ENCODE results near the gene CFAP65.

DNA sequence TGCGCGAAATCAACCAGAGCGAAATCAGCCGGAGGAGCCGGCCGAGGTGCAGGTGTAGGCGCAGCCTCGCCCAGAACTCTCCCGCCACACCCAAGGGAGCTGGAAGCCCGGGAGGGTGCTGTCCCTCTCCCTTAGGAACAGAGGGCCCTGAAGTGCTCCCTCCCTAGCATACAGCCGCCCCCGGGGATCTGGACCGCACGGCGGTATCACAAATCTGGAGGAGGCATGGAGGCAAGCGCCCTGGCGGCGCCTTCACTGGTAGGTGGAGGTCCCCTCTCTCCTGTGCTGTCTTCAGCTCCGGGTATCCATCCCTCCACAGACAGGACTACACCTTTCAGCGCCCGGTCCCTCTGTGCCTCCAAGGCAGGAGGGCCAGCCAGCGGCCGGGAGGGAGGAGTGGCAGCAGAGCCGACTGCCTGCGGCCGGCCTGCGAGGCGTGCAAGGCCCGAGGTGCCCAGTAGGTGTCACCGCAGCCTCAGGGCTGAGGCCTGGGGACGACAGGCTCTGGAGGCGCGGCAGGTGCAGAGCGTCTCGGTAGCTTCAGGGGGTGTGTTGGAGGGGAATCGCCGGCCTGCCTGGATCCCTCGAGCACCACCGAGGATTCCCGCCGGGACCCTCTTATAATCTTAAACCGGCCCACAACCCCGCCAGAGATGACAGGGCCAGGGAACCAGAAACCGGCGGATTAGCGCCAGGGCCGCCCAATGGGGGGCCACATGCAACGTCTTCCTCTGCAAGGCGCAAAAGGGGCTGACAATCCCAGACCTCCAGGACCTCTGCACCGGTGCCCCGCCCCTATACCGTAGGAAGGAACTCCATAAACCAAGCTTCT is 16.6 kb upstream of the CFAP65 start:
- TF ChIP-seq POLR2A (IDR thresholded peaks at IDR 0.05; ENCODE audit: low read length) = no peak
- TF ChIP-seq GATA1 (IDR thresholded peaks at IDR 0.05; ENCODE audit: low read depth, low read length) = no peak

Data from erythroblast (primary cell).